Breast epithelium (tissue), 3 donors: ENCODE data around the gene STX8.

ENCODE experiments used
- CTCF ChIP-seq, 3 donors: fragments of 450-650 bp; IDR thresholded peaks; one replicate each; pipeline ENCODE4 v1.5.1; 2016 to 2017; ENCODE audit warnings: antibody characterized with exemption in 3 of 3, mild to moderate bottlenecking in 3 of 3, moderate library complexity in 3 of 3
- POLR2A ChIP-seq: fragments of 450-650 bp; IDR thresholded peaks from one replicate; pipeline ENCODE4 v1.6.1; 2016; ENCODE audit warnings: antibody characterized with exemption, mild to moderate bottlenecking, moderate library complexity

- TF ChIP-seq CTCF (IDR thresholded peaks at IDR 0.05) (no peak), POLR2A (no peak)
These were observed 291.7 kb downstream of the STX8 start for GRCh38 chr17:9283909-9284308.
